Measurements from ENCODE around the gene APC2.
A peak's percentile ranks its signal among the peaks of the same experiment; 100 is the strongest.
"Not testable (repeated sequence)": the region's sequence is repeated elsewhere in the genome, so short reads cannot be mapped to it uniquely, and the experiment has no call there.

Gene APC2

DNA sequence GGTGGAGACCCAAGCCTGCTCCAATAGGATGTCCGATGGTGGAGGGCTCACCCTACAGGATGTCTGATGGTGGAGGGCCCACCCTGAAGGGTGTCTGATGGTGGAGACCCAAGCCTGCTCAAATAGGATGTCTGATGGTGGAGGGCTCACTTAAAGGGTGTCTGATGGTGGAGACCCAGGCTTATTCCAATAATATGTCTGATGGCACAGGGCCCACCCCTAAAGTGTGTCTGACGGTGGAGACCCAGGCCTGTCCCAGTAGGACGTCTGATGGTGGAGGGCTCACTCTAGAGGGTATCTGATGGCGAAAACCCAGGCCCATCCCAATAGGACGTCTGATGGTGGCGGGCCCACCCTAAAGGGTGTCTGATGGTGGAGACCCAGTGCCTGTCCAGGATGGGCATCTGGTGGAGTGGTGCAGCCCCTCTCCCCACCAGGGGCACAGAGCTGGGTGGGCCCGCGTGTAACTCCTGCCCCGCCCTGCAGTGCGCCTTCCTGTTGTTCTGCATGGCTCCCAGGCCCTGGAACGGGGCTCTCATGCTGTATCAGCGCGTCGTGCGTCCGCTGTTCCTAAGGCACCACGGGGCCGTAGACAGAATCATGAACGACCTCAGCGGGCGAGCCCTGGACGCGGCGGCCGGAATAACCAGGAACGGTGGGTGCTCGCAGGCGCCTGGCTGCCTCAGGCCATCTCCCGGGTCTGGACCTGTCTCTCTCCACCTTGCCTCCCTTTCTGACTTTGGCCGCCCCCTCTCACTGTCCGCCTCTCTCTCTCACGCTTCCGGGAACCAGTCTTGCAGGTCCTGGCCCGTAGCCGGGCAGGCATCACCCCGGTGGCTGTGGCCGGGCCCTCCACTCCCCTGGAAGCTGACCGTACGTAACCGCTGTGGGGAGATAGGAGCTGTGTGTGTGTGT lies 46.1 kb downstream of the APC2 start:
- DNase-seq (ENCODE audit: low read depth in 2 of 2), result no peak

DNA sequence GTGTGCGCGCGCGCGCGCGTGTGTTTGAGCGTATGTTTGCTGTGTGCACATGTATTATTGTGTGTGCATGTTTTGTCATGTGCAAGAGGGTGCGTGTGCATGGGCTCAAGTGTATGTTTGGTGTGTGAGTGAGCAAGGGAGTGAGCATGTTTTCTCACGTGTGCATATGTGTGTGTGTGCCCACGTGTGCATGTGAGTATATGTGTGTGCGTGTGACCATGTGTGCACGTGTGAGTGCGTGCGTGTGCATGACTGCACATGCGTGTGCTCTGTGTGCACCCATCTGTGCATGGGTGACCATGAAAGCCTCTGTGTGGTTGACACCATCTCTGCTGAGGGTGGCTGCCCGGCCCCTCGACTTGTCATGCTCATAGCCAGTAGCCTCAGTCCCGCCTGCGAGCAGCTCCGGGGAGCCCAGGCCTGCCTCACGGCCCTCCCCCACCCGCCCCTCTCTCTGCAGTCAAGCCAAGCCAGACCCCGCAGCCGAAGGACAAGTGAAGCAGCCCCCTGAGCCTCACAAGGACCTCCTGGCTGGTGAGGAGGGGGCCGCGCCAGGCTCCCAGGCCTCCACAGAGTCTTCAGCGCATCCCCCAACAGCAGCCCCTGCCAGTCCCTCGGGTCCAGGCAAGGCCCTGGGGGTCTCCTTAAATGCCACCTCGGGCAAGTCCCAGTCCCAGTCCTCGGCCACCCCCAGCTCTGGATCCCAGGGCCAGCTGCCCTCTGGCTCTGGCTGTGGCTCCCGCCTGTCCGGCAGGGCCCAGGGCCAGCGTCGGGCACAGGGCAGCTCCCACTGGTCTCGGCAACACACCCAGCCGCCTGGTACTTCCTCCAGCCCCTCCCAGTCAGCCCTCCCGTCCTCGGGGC lies 47.0 kb downstream of the APC2 start:
- no peak for DNase-seq (ENCODE audit: low read depth in 2 of 2)

DNA sequence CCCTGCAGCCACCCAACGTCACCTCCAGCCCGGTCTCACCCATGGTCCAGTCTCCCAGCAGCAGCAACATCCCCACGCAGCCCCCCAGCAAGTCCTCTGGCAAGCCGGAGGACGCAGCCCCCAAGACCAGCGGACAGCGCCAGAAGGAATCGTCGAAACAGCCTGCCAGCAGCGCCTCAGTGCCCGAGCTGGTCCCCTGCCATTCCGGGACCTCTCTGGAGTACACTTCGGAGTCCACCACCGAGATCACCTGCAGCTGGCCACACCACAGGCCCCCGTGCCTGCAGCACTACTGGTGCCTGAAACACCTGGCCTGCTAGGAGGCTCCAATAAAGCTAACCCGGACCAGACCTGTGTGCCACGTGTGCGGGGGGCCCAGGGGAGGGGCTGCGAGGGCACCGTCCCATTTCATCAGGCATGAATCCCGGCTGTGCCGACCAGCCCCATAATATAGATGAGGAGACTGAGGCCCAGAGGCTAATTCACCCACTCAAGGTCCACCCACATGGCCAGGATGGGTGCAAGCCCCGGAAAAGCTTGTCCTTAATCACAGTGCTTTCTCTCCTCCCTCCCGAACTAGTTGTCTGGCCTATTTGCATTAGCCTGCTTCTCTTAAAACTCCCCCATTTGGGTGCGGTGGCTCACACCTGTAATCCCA lies 47.8 kb downstream of the APC2 start:
- DNase-seq (ENCODE audit: low read depth in 2 of 2), result no peak

DNA sequence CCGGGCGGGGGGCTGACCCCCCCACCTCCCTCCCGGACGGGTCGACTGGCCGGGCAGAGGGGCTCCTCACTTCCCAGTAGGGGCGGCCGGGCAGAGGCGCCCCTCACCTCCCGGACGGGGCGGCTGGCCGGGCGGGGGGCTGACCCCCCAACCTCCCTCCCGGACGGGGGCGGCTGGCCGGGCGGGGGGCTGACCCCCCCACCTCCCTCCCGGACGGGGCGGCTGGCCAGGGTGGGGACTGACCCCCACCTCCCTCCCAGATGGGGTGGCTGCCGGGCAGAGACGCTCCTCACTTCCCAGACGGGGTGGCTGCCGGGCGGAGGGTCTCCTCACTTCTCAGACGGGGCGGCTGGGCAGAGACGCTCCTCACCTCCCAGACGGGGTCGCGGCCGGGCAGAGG lies 49.3 kb downstream of the APC2 start:
- DNase-seq (ENCODE audit: low read depth in 2 of 2), result not testable (repeated sequence)

DNA sequence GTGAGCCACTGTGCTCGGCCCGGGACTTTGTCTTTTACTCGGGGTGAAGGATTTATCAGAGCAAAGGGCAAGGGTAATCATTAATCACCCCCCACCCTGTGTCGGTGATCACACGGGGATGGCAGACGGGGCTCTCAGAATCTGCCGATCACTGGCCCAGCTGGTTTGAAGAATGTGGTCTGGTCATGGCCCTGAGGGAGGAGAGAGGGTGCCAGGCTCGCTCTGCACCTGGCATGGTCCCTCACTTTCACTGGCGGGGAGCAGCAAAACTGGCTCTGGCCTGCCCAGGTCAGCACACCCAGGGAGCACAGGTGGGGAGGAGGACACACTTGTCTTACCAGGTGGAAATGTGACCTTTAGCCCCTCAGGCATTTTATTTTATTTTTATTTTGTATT lies 51.3 kb downstream of the APC2 start:
- DNase-seq (ENCODE audit: low read depth in 2 of 2), result no peak

DNA sequence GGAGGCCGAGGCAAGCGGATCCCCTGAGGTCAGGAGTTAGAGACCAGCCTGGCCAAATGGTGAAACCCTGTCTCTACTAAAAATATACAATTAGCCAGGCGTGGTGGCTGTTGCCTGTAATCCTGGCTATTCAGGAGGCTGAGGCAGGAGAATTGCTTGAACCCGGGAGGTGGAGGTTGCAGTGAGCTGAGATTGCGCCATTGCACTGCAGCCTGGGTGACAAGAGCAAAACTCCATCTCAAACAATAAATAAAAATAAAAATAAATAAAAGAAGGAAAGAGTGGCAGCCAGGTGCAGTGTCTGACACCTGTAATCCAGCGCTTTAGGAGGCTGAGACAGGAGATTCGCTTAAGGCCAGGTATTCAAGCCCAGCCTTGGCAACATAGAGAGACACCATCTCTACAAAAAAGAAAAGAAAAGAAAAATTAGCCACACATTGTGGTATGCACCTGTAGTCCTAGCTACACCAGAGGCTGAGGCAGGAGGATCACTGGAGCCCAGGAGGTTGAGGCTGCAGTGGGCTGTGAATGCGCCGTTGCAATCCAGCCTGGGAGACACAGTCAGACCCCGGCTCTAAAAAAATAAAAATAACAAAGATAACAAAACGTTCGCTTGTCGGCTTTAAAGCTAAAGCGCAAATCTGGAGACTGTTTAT lies 52.6 kb downstream of the APC2 start:
- no peak for DNase-seq (ENCODE audit: low read depth in 2 of 2)

DNA sequence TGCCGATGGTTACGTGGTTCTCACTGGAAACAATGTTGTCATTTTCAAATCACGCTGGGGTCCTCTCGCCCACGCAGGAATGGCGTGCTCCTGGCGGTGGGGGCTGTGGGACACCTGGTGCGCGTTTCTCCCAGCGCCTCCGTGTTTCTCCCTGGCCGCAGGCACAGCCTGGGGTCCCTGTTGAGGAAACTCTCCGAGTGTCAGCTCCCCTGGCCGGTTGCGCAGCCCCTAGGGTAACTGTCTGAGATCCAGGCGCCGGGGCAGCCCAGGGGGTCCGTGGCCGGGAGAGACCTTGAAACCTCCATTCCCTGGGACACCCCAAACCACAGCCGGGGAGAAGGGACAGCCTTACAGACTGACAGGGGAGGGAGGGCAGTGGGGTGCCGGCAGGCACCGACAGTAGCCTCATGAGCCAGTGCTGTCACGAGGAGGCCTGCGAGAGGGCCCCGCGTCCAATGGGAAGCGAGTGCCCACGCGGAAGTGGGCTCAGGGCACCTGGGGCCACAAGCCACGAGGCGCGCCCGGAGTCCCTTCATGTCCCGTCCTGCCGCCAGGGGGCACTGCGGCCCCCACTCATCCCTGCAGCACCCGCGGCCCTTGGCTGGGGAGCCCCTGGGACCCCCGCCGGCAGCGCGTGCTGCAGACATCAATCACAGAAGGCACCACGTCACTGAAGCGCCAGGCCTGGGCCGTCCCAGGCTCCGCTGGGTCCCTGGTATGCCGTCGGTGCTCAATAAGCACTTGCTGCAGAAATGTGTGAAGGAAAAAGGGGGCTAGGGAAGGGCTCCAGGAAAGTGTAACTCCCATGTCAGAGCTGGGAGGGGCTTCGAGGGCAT lies 53.4 kb downstream of the APC2 start:
- peak; percentile 65 to 74 for DNase-seq (ENCODE audit: low read depth in 2 of 2)

DNA sequence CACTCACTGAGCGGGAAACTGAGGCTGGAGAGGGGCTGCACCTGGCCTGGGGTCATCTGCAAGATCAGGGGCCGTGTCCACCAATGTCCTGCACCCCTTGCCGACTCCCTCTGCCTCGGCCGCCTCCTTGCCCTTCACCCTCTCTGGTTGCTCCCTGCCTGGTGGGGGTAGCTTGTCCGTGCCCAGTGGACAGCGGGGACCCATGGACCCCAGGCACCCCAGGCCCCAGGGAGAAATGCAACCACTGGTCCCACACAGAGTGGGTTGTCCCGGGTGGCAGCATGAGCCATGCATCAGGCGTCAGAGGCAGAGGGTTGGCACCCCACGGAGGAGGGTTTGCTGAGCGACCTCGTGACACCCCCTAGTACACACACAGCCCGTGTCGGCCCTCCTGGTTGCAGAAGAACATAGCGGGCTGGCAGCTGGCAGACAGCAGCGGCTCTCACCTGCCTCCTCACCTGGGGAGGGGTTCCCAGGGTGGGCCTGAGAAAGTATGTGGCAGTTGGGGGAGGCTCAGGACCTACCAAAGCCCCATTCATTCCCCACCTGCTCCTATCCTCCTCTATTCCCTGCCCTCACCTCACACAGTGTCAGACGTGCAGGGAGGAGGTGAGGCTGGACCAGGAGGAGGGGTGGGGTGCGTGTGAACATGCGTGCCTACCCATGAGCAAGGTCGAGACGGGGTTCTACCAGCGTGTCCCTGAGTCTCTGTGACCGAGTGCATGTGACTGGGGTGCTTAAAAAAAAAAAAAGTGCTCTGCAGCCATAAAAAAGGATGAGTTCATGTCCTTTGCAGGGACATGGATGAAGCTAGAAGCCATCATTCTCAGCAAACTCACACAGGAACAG lies 54.2 kb downstream of the APC2 start:
- DNase-seq (ENCODE audit: low read depth in 2 of 2), result no peak

DNA sequence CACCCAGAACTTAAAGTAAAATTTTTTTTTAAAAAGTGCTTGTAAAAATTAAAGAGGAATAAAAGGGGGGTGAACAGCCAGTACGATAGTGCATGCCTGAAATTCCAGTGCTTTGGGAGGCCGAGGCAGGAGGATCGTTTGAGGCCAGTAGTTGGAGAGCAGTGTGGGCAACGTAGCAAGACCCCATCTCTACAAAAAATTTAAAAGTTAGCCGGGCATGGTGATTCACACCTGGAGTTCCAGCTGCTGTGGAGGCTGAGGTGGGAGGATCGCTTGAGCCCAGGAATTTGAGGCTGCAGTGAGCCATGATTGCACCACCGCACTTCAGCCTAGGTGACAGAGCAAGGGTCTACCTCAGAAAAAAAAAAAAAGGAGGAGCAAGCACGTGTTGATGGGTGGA lies 55.1 kb downstream of the APC2 start:
- no peak for DNase-seq (ENCODE audit: low read depth in 2 of 2)

DNA sequence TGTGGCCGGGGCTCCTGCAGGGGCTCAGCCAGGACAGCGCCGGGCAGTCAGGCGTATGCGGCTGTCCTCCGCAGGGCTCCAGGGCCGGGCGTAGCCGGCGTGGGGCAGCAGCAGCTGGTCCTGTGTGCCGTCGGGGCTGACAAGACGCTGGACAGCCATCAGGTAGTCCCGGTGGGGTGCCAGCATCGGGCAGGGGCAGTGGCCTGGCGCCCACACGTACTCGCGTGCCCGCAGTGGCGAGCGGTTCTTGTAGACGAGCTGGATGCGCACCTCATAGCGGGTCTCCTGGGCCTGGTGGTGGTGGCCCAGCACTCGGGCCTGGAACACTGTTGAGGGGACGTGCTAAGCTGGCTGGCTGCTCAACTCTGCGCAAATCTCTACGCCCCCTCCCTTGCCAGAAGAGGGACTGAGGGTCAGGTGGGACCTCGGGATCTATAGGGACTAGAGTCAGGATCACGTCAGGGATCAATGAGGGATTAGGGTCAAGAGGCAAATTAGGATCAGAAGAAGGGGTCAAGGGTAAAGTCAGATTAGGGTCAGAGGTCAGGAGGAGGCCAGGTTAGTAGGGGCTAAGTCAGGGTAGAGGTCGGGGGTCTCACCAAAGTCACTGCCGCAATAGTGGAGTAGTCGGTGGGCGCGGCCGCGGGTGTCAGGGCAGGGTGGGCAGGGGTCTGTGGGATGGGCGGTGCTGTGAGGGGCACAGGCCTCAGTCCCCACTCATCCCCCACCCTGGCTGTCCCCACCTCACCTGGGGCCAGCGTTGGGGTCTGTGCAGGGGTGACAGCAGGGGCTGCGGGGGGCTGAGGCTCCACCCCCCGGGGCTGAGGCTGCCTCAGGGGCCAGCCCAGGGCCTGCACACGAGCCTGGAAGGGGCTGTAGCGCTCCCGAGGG lies 56.3 kb downstream of the APC2 start:
- no peak for DNase-seq (ENCODE audit: low read depth in 2 of 2)

DNA sequence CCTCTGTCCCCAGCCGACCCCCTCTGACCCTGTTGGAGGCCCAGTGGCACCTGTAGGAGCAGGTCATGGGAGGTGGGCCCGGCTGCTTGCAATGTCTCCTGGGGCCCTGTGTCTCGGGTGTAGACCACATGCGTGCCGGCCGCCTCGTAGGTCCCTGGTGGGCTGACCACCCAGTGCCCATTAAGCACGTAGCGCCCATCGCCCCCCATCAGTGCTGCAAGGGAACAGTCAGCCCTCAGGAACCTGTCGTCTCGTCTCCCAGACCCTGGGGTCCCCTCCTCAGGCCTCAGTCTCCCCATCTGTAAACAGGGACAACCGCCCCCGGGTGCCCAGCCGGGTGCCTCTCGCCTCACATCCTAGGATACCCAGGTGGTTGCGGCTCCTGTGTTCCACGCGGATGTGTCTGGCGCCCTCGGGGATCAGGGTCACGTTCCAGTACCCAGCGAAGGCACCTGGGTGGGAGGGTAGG lies 57.3 kb downstream of the APC2 start:
- DNase-seq (ENCODE audit: low read depth in 2 of 2), result no peak

DNA sequence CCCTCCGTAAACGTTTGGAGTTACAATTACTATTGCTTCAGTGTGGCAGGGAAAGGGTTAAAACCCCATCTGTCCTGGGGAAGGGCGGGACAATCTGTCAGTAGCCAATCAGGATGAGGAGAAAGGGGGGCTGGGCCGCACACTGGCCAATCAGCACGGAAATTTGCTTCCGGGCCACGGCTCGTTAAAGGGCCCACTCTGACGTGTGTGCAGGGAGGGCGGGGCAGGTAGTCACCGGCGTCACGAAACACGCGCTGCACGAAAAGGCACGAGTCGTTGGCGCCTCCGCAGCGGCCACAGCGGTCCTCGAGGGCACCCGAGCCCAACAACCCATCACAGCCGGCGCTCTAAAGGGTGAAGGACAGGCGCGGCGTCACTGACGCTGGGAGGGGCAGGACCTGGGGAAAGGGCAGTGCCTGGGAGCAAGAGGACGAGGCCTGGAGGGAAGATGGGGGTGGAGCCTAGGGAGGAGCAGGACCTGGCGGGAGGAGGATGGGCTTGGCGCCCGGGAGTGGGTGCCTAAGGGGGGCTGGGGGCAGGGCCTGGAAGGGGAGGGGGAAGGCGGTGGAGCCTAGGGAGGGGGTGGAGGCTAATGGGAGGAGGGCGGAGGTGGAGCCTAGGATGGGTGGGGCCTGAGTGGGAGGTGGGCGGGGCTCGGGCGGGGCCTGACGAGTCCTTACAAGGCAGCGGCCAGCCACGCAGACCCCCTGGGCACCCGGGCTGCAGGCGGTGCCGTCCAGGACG lies 58.0 kb downstream of the APC2 start:
- DNase-seq (ENCODE audit: low read depth in 2 of 2), result peak; percentile 85 to 89

DNA sequence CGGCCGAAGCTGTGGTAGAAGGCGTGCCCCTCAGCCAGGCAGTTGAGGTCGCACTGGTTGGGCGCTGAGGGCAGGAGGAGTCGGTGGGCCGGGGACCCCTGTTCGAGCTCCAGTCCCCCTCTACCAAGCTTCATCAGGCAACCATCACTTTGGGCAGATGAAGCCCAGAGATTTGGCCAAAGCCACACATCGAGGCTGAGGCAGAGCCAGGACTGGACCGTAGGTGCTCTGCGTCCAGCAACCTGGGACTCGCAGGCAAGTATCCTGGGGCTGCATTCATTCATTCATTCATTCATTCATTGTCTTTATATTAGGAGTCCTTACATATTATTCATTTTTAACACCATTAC lies 58.6 kb downstream of the APC2 start:
- no peak for DNase-seq (ENCODE audit: low read depth in 2 of 2)

DNA sequence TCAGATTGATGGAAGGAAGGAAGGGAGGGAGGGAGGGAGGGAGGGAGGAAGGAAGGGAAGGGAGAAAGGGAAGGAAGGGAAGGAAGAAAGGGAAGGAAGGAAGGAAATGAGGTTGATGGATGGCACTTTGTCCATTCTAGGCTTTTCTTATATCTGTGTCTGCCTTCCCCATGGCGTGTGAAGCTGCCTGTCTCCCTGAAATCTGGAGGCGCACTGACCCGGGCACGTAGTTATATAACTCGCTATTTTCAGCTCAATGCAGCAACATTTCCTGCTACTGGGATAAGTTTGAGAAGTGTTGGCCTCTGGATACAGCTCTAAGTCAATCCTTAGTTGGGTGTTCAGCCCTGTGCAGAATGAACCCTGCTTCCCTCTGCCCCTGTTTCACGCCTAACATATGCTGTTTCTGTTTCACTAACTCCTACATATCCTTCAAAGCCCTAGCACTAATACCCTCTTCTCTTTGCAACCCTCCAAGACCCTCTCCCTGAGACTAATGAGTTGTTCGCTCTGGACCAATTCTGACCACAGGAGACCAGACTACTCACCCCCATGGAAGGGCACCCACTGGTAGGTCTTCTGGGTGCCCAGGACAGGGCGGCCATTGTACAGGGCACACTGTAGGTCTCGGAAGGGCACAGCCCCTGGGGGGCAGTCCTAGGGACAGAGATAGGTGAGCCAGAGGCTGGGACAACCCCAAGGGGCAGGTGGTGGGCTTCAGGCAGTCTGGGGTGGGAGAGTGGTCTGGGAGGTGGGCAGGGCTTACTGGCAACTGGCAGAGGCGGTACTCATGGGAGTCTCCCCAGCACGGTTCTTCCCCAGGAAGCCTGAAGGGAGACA lies 59.9 kb downstream of the APC2 start:
- no peak for DNase-seq (ENCODE audit: low read depth in 2 of 2)

DNA sequence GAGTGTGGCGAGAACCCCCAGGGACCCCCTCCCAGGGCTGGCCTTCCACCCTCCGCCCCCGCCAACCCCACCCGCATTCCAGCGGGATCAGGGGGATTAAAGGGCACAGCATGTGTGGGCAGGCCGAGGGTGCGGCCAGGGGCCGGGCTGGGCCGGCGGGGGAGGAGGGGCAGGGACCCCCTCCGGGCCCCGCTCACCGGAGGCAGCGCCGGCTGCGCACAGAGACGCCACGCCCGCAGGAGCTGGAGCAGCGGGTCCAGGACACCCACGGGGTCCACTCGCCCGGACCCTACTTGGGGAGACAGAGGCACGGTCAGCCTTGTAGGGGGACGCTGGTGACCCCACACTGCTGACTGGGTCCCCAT lies 60.5 kb downstream of the APC2 start:
- DNase-seq (ENCODE audit: low read depth in 2 of 2), result no peak

DNA sequence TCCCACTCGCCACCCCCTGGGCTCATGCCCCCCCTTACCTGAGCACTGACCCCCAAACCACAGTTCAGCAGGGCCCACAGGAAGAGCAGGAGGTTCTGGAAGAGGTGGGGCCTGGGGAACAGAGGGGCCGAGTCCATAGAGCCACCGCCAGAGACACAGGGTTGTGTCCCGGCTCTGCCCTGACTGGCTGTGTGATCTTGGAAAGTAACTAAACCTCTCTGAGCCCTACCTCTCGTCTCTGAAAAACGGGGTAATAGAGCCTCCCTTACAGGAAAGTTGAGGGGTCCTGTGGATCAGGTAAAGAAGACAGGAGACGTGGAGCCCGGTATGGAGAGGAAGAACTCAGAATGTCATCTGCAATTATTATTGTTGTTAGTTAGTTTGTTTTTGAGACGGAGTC lies 60.9 kb downstream of the APC2 start:
- no peak for DNase-seq (ENCODE audit: low read depth in 2 of 2)
